Right atrium auricular region (tissue), 2 donors: Measurements from ENCODE around the gene DNAAF2. TPM values are rescaled to one million over a fixed set of nuclear protein-coding genes. Genes with fewer than 3 reads are reported as not detected.
A peak's percentile ranks its signal among the peaks of the same experiment; 100 is the strongest.
"Not testable (repeated sequence)": the region's sequence is repeated elsewhere in the genome, so short reads cannot be mapped to it uniquely, and the experiment has no call there.

Experiments used
- DNase-seq: peaks from one replicate; pipeline ENCODE4 v3.0.0-alpha.2; 2019; ENCODE audit warnings: low spot score
- H3K27ac ChIP-seq, 2 donors: fragments of 200-600 bp; sonication (generic); 1 replicate in 1 of 2; 2 replicates in 1 of 2; pipeline ENCODE4 v1.5.1; 2016 to 2019
- H3K27me3 ChIP-seq, 2 donors: fragments of 200-600 bp; sonication (generic); one replicate each; pipeline versions ENCODE4 v1.5.1 to v1.6.0; 2017 to 2019
- H3K36me3 ChIP-seq: fragments of 200-600 bp; sonication (generic); one replicate; pipeline ENCODE4 v1.5.1; 2016
- H3K4me1 ChIP-seq, 2 donors: fragments of 200-600 bp; sonication (generic); one replicate each; pipeline versions ENCODE4 v1.5.1 to v1.6.0; 2017 to 2019
- H3K4me3 ChIP-seq, 2 donors: fragments of 200-600 bp; sonication (generic); 1 replicate in 1 of 2; 2 replicates in 1 of 2; pipeline ENCODE4 v1.5.1; 2017 to 2019; ENCODE audit warnings: mild to moderate bottlenecking in 1 of 2, moderate library complexity in 1 of 2
- H3K9me3 ChIP-seq, 2 donors: fragments of 200-600 bp; sonication (generic); one replicate each; pipeline ENCODE4 v1.5.1; 2019
- CTCF ChIP-seq, 2 donors: fragments of 200-600 bp; sonication (generic); IDR thresholded peaks; one replicate each; pipeline ENCODE4 v1.5.1; 2019; ENCODE audit warnings: antibody characterized with exemption in 2 of 2
- total RNA-seq, 2 donors: library from RNA; depleted of rRNA; stranded (reverse); fragments of >200 nt; gene quantifications; one replicate each; pipeline ENCODE4 v1.1.0, GENCODE V29; 2016

DNAAF2 gene
- total RNA-seq, 2 donors from 2014 or later = 6.3 to 8.9 TPM

GRCh38 chr14:49623387-49623786 is 11.7 kb downstream of the DNAAF2 start:
- Histone ChIP-seq H3K4me3 (no peak overlapping the region), H3K27ac (no peak overlapping the region), H3K27me3 (no peaks in the 10 kb centered on the region), H3K9me3 (no peaks in the 10 kb centered on the region), H3K36me3 (peaks cover 13% of the 10 kb centered on the region), H3K4me1 (peaks cover 0 to 41% of the 10 kb centered on the region in 2 donors)
- TF ChIP-seq CTCF (IDR thresholded peaks at IDR 0.05) = no peak
- DNase-seq = no peak

- peaks cover 23% of the 10 kb centered on the region for H3K36me3 ChIP-seq
- H3K4me1 ChIP-seq = peaks cover 0 to 41% of the 10 kb centered on the region in 2 donors
- no peak overlapping the region for H3K27ac ChIP-seq
- peak overlapping the region; percentile 73 to 82 for H3K4me3 ChIP-seq
- no peak for DNase-seq
- no peak for TF ChIP-seq CTCF (IDR thresholded peaks at IDR 0.05)
- H3K27me3 ChIP-seq = no peaks in the 10 kb centered on the region
- no peaks in the 10 kb centered on the region for H3K9me3 ChIP-seq
Observed at GRCh38 chr14:49622022-49622607, 12.9 kb downstream of the DNAAF2 start.

- H3K27me3 ChIP-seq = no peaks in the 10 kb centered on the region
- H3K9me3 ChIP-seq = no peaks in the 10 kb centered on the region
- H3K27ac ChIP-seq = peak overlapping the region; percentile 91
- DNase-seq = peak; percentile 75
- peaks cover 0 to 41% of the 10 kb centered on the region in 2 donors for H3K4me1 ChIP-seq
- H3K4me3 ChIP-seq = peak overlapping the region; percentile 73 to 82
- peak in 1 of 2 donors; percentile 2 for TF ChIP-seq CTCF (IDR thresholded peaks at IDR 0.05)
- H3K36me3 ChIP-seq = peaks cover 20% of the 10 kb centered on the region
Observed at GRCh38 chr14:49621114-49621881, 13.7 kb downstream of the DNAAF2 start.

- Histone ChIP-seq H3K4me1 (peaks cover 0 to 41% of the 10 kb centered on the region in 2 donors), H3K36me3 (peaks cover 16% of the 10 kb centered on the region), H3K4me3 (peak within 1 kb of the TSS; percentile 73 to 82), H3K27ac (peak within 1 kb of the TSS; percentile 91), H3K9me3 (no peaks in the 10 kb centered on the region), H3K27me3 (no peaks in the 10 kb centered on the region)
- TF ChIP-seq CTCF (IDR thresholded peaks at IDR 0.05) = peak; percentile 19 to 52
- DNase-seq = peak; percentile 98
Observed at GRCh38 chr14:49620182-49621113, 14.6 kb downstream of the DNAAF2 start, which contains the start of the genes MGAT2 and RPL36AL. Gene MGAT2 (plus strand): TSS chr14:49620799. CDS start chr14:49621269, 470 bp downstream. Gene RPL36AL (minus strand): TSS chr14:49620626. CDS start chr14:49619104, 1,522 bp downstream.

GRCh38 chr14:49619730-49620129 is 15.3 kb downstream of the DNAAF2 start:
- Histone ChIP-seq H3K4me3 (peak overlapping the region; percentile 73 to 82), H3K36me3 (peaks cover 16% of the 10 kb centered on the region), H3K4me1 (peaks cover 0 to 41% of the 10 kb centered on the region in 2 donors), H3K27me3 (no peaks in the 10 kb centered on the region), H3K27ac (peak overlapping the region; percentile 91), H3K9me3 (no peaks in the 10 kb centered on the region)
- TF ChIP-seq CTCF (IDR thresholded peaks at IDR 0.05) = no peak
- DNase-seq = no peak

- Histone ChIP-seq H3K36me3 (peaks cover 16% of the 10 kb centered on the region), H3K4me1 (peaks cover 0 to 41% of the 10 kb centered on the region in 2 donors), H3K4me3 (peak overlapping the region; percentile 73 to 82)
- H3K9me3 ChIP-seq, H3K27ac ChIP-seq, H3K27me3 ChIP-seq, DNase-seq: not testable (repeated sequence)
Observed at GRCh38 chr14:49619273-49619672, 15.8 kb downstream of the DNAAF2 start.
